GM19467 (cell line): ENCODE data around the gene ABL2.
"Not testable (repeated sequence)": the region's sequence is repeated elsewhere in the genome, so short reads cannot be mapped to it uniquely, and the experiment has no call there.

Experiments
- ATAC-seq: cut with Tn5 transposase; IDR thresholded peaks from one replicate; pipeline ENCODE4 v1.9.1; 2021; ENCODE audit warnings: mild to moderate bottlenecking, moderate library complexity; ENCODE audit not compliant: unreplicated experiment

Gene ABL2

GRCh38 chr1:179137617-179138255 is 91.7 kb downstream of the ABL2 start:
- no peak for ATAC-seq

GRCh38 chr1:179135707-179136106 is 93.8 kb downstream of the ABL2 start:
- not testable (repeated sequence) for ATAC-seq

GRCh38 chr1:179135168-179135567 is 94.3 kb downstream of the ABL2 start:
- ATAC-seq, result not testable (repeated sequence)

GRCh38 chr1:179129702-179130473 is 99.6 kb downstream of the ABL2 start:
- ATAC-seq, result peak; percentile 98

- ATAC-seq, result no peak
Observed at GRCh38 chr1:179128520-179128919, 101.0 kb downstream of the ABL2 start.

- no peak for ATAC-seq
Observed at GRCh38 chr1:179127163-179127895, 102.1 kb downstream of the ABL2 start.

GRCh38 chr1:179126338-179127060 is 103.0 kb downstream of the ABL2 start:
- ATAC-seq, result no peak

GRCh38 chr1:179124873-179125272 is 104.6 kb downstream of the ABL2 start:
- ATAC-seq, result no peak

GRCh38 chr1:179121159-179121938 is 108.1 kb downstream of the ABL2 start:
- no peak for ATAC-seq

GRCh38 chr1:179120736-179121135 is 108.7 kb downstream of the ABL2 start:
- ATAC-seq, result no peak

- ATAC-seq, result no peak
Observed at GRCh38 chr1:179119513-179119912, 110.0 kb downstream of the ABL2 start.

- no peak for ATAC-seq
Observed at GRCh38 chr1:179115181-179115580, 114.3 kb downstream of the ABL2 start.

GRCh38 chr1:179108644-179109043 is 120.8 kb downstream of the ABL2 start:
- no peak for ATAC-seq

- no peak for ATAC-seq
Observed at GRCh38 chr1:179107706-179108629, 121.5 kb downstream of the ABL2 start.

- ATAC-seq, result no peak
Observed at GRCh38 chr1:179105393-179105792, 124.1 kb downstream of the ABL2 start.

- no peak for ATAC-seq
Observed at GRCh38 chr1:179104611-179105250, 124.7 kb downstream of the ABL2 start.

- ATAC-seq, result no peak
Observed at GRCh38 chr1:179103999-179104398, 125.5 kb downstream of the ABL2 start.

- ATAC-seq, result no peak
Observed at GRCh38 chr1:179101566-179101965, 127.9 kb downstream of the ABL2 start.

- ATAC-seq, result no peak
Observed at GRCh38 chr1:179099891-179100290, 129.6 kb downstream of the ABL2 start.
